Hematopoietic multipotent progenitor cell treated with erythropoietin and hydrocortisone succinate and interleukin-3 and kit ligand, for 15 days (in vitro differentiated cells): ENCODE measurements around the gene PPP2R3B.
"Not testable (repeated sequence)": the region's sequence is repeated elsewhere in the genome, so short reads cannot be mapped to it uniquely, and the experiment has no call there.

Source experiments
- DNase-seq: peaks from one replicate; pipeline ENCODE4 v3.0.0-alpha.2; 2015; ENCODE audit warnings: low spot score

Gene PPP2R3B

GRCh38 chrX:337331-337831, 49.3 kb downstream of the PPP2R3B start:
- DNase-seq, result no peak

- no peak for DNase-seq
Observed at GRCh38 chrX:336227-336626, 50.5 kb downstream of the PPP2R3B start.

- no peak for DNase-seq
Observed at GRCh38 chrX:335758-336155, 51.0 kb downstream of the PPP2R3B start.

GRCh38 chrX:334971-335757, 51.5 kb downstream of the PPP2R3B start:
- DNase-seq, result no peak

- no peak for DNase-seq
Observed at GRCh38 chrX:334331-334891, 52.3 kb downstream of the PPP2R3B start.

- DNase-seq, result no peak
Observed at GRCh38 chrX:333611-334311, 52.9 kb downstream of the PPP2R3B start.

GRCh38 chrX:332916-333610, 53.6 kb downstream of the PPP2R3B start:
- DNase-seq, result no peak

- DNase-seq, result no peak
Observed at GRCh38 chrX:332496-332860, 54.2 kb downstream of the PPP2R3B start.

GRCh38 chrX:331825-332495, 54.7 kb downstream of the PPP2R3B start:
- no peak for DNase-seq

- no peak for DNase-seq
Observed at GRCh38 chrX:331151-331824, 55.4 kb downstream of the PPP2R3B start.

- DNase-seq, result no peak
Observed at GRCh38 chrX:330726-331150, 56.0 kb downstream of the PPP2R3B start.

- not testable (repeated sequence) for DNase-seq
Observed at GRCh38 chrX:330141-330725, 56.5 kb downstream of the PPP2R3B start.

GRCh38 chrX:329291-329910, 57.3 kb downstream of the PPP2R3B start:
- no peak for DNase-seq

GRCh38 chrX:327660-328126, 59.0 kb downstream of the PPP2R3B start:
- DNase-seq, result no peak

- DNase-seq, result not testable (repeated sequence)
Observed at GRCh38 chrX:324664-325063, 62.0 kb downstream of the PPP2R3B start.

GRCh38 chrX:323721-324628, 62.7 kb downstream of the PPP2R3B start:
- DNase-seq, result peak; percentile 20

GRCh38 chrX:320126-320783, 66.5 kb downstream of the PPP2R3B start:
- peak; percentile 10 for DNase-seq

- peak; percentile 5 for DNase-seq
Observed at GRCh38 chrX:319579-320125, 67.1 kb downstream of the PPP2R3B start.
